PC-9 (cell line): ENCODE results near the gene ARHGEF37.

Source experiments
- EZH2 ChIP-seq: fragments of 200-600 bp; sonication (generic); IDR thresholded peaks from 2 replicates; pipeline ENCODE4 v1.8.0; 2017; ENCODE audit warnings: antibody characterized with exemption, low read depth
- TF ChIP-seq, protein P1 (sequence below): fragments of 200-600 bp; sonication (generic); conservative IDR thresholded peaks from 2 replicates; pipeline ENCODE4 v1.6.1; 2017; ENCODE audit warnings: mixed run types, antibody characterized with exemption, mild to moderate bottlenecking, moderate library complexity

DNA sequence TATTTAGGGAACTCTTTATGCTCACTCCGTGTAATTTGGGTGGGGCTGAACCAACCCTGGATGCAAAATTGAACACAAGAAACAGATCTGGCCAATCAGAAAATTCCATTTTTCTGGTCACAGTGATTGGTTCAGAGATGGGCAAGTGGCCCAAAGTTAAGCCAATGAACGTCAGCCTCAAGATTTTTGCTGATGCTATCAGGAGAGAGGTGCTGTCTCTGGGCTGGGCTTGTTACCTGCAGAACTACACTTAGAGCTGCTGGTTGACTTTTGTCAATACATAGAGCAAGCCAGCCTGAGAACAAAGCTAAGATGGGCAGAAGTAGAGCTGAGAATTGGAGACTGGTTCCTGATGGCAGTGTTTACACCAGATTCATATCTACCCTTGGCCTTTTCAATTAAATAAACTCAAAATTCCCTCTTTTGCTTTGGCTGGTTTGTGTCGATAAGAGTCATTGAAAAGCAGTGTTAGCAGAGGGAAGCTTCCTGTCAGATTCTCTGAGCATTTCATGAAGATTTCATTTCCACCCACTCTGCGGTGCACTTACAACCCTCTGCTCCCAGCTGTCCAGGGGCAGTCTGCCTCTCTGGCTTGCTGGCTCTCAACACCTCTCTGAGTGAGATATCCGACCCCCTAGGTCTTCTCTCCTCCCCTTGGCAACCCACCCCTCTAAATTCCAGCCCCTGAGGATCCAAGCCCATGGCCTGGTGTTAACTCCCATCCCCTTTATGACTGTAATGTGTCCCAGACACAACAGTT lies 84.3 kb downstream of the ARHGEF37 start:
- TF ChIP-seq EZH2, result no peak
- TF ChIP-seq, protein P1, sequence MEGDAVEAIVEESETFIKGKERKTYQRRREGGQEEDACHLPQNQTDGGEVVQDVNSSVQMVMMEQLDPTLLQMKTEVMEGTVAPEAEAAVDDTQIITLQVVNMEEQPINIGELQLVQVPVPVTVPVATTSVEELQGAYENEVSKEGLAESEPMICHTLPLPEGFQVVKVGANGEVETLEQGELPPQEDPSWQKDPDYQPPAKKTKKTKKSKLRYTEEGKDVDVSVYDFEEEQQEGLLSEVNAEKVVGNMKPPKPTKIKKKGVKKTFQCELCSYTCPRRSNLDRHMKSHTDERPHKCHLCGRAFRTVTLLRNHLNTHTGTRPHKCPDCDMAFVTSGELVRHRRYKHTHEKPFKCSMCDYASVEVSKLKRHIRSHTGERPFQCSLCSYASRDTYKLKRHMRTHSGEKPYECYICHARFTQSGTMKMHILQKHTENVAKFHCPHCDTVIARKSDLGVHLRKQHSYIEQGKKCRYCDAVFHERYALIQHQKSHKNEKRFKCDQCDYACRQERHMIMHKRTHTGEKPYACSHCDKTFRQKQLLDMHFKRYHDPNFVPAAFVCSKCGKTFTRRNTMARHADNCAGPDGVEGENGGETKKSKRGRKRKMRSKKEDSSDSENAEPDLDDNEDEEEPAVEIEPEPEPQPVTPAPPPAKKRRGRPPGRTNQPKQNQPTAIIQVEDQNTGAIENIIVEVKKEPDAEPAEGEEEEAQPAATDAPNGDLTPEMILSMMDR, result no peak
